Endodermal cell (in vitro differentiated cells): ENCODE measurements around the gene OTC. TPM values are rescaled to one million over a fixed set of nuclear protein-coding genes. Genes with fewer than 3 reads are reported as not detected.

Experiments used
- DNase-seq: peaks from one replicate; pipeline ENCODE4 v3.0.0-alpha.2; 2017
- H3K27ac ChIP-seq: 2 replicates; pipeline ENCODE4 v1.5.1; 2013; ENCODE audit warnings: mild to moderate bottlenecking, low read depth, low read length, moderate library complexity
- H3K27me3 ChIP-seq: 2 replicates; pipeline ENCODE4 v1.6.1; 2013; ENCODE audit warnings: mild to moderate bottlenecking, low read length, moderate library complexity; ENCODE audit not compliant: insufficient read depth, control insufficient read depth, poor library complexity, severe bottlenecking
- H3K36me3 ChIP-seq: 2 replicates; pipeline ENCODE4 v1.7.0; 2013; ENCODE audit warnings: mild to moderate bottlenecking, low read length, moderate library complexity; ENCODE audit not compliant: control insufficient read depth, insufficient read depth
- H3K4me1 ChIP-seq: one replicate; pipeline ENCODE4 v1.7.0; 2013; ENCODE audit warnings: low read length; ENCODE audit not compliant: control insufficient read depth, insufficient read depth
- H3K4me3 ChIP-seq: 2 replicates; pipeline ENCODE4 v1.5.1; 2013; ENCODE audit warnings: mild to moderate bottlenecking, low read length, moderate library complexity
- H3K9ac ChIP-seq: 2 replicates; pipeline ENCODE4 v1.6.1; 2013; ENCODE audit warnings: mild to moderate bottlenecking, low read length, moderate library complexity; ENCODE audit not compliant: poor library complexity, severe bottlenecking; ENCODE audit errors: extremely low read depth
- H3K9me3 ChIP-seq: 2 replicates; pipeline ENCODE4 v1.6.1; 2013; ENCODE audit warnings: mild to moderate bottlenecking, low read length, moderate library complexity; ENCODE audit not compliant: control insufficient read depth
- H3K27ac Mint-ChIP-seq: 2 replicates; pipeline ENCODE4 v1.8.0; 2020; ENCODE audit warnings: mixed read lengths
- H3K27me3 Mint-ChIP-seq: 2 replicates; pipeline ENCODE4 v1.8.0; 2021; ENCODE audit warnings: mild to moderate bottlenecking, mixed read lengths; ENCODE audit not compliant: insufficient read depth
- H3K36me3 Mint-ChIP-seq: 2 replicates; pipeline ENCODE4 v1.8.0; 2020; ENCODE audit warnings: low read depth, mixed read lengths
- H3K4me1 Mint-ChIP-seq: 2 replicates; pipeline ENCODE4 v1.8.0; 2020; ENCODE audit warnings: mixed read lengths
- H3K4me3 Mint-ChIP-seq: 2 replicates; pipeline ENCODE4 v1.8.0; 2020; ENCODE audit warnings: mild to moderate bottlenecking, moderate library complexity, mixed read lengths
- H3K9me3 Mint-ChIP-seq: 2 replicates; pipeline ENCODE4 v1.8.0; 2020; ENCODE audit warnings: mild to moderate bottlenecking, mixed read lengths
- WGBS, 2 experiments: methylation state at CpG; one replicate each; pipeline versions ENCODE4 v1.1.5 to v1.1.7; 2013; ENCODE audit warnings: missing lambda C conversion rate in 2 of 2, mixed read lengths in 1 of 2; ENCODE audit not compliant: insufficient coverage in 1 of 2, insufficient read length in 1 of 2; 5-methylcytosine and 5-hydroxymethylcytosine counted together
- total RNA-seq, 2 donors: library from RNA; stranded (reverse); fragmentation: NEBNext Ultra II Directional in 1 of 2; extraction: Animal tissue kit (Norgen Biotek cat#: 25700) in 1 of 2; gene quantifications; 2 replicates in 1 of 2; 3 replicates in 1 of 2; pipeline ENCODE4 v1.2.1, GENCODE V29; 2021
- TF ChIP-seq, protein P1 (sequence below): fragments of 200-600 bp; sonication (generic); conservative IDR thresholded peaks from 2 replicates; pipeline ENCODE4 v1.5.0; 2021; ENCODE audit warnings: antibody characterized with exemption, mild to moderate bottlenecking

Gene OTC
- total RNA-seq, 2 donors from 2014 or later = not detected

DNA sequence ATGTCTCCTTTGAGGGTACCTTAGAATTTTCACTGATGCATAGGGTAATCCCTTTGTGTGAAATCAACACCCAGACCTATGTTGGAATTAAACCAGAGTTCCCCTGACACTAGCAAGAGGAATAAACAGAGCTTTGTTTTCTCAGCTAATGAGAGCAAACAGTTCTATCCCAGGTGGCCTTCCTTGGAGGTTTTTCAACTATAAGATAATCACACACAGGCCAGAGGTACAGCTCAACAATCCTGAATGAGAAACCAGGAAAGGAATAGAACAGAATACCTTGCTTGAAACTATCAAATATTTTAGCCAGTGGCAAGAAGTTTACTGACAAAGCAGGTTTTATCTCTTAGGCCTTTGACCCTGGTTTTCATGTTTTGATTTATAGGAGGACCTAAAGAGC, 100.2 kb downstream of the OTC start:
- no peak overlapping the region for H3K4me3 ChIP-seq
- no peaks in the 10 kb centered on the region for H3K36me3 Mint-ChIP-seq
- DNase-seq = no peak
- peaks cover 5% of the 10 kb centered on the region for H3K4me1 Mint-ChIP-seq
- TF ChIP-seq, protein P1, sequence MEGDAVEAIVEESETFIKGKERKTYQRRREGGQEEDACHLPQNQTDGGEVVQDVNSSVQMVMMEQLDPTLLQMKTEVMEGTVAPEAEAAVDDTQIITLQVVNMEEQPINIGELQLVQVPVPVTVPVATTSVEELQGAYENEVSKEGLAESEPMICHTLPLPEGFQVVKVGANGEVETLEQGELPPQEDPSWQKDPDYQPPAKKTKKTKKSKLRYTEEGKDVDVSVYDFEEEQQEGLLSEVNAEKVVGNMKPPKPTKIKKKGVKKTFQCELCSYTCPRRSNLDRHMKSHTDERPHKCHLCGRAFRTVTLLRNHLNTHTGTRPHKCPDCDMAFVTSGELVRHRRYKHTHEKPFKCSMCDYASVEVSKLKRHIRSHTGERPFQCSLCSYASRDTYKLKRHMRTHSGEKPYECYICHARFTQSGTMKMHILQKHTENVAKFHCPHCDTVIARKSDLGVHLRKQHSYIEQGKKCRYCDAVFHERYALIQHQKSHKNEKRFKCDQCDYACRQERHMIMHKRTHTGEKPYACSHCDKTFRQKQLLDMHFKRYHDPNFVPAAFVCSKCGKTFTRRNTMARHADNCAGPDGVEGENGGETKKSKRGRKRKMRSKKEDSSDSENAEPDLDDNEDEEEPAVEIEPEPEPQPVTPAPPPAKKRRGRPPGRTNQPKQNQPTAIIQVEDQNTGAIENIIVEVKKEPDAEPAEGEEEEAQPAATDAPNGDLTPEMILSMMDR = no peak
- H3K36me3 ChIP-seq = no peaks in the 10 kb centered on the region
- no peak overlapping the region for H3K27ac Mint-ChIP-seq
- H3K4me3 Mint-ChIP-seq = no peak overlapping the region
- peaks cover 3% of the 10 kb centered on the region for H3K27me3 Mint-ChIP-seq
- H3K9ac ChIP-seq = no peak overlapping the region
- peaks cover 8% of the 10 kb centered on the region for H3K9me3 ChIP-seq
- H3K4me1 ChIP-seq = no peaks in the 10 kb centered on the region
- no peaks in the 10 kb centered on the region for H3K27me3 ChIP-seq
- H3K27ac ChIP-seq = no peak overlapping the region
- peaks cover 48% of the 10 kb centered on the region for H3K9me3 Mint-ChIP-seq

DNA sequence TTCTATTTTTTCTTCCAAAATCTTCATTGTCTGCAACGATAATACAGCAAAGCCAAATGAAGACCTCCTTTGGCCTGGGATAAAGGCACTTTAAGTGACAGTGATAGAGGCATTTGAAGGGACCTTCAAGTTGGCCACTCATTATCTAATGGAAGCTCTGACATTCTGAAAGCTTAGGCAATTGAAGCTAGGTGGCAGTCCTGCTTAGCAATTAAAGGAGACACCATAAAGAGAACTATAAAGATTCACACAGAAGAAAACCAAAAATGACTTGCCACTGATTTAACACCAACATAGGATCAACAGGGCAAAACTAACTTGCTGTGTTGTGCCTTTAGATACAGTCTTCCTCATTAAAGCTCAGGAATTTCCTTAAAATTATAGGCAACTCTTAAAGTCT, 105.7 kb downstream of the OTC start:
- peaks cover 19% of the 10 kb centered on the region for H3K9me3 ChIP-seq
- Mint-ChIP-seq H3K27ac (no peak overlapping the region), H3K4me3 (no peak overlapping the region), H3K27me3 (no peaks in the 10 kb centered on the region), H3K36me3 (no peaks in the 10 kb centered on the region), H3K9me3 (peaks cover 45% of the 10 kb centered on the region), H3K4me1 (peaks cover 4% of the 10 kb centered on the region)
- TF ChIP-seq, protein P1 = peak; percentile 51
- H3K4me3 ChIP-seq = no peak overlapping the region
- H3K27me3 ChIP-seq = no peaks in the 10 kb centered on the region
- H3K9ac ChIP-seq = no peak overlapping the region
- 73% methylated on average over 1 of the region's 1 CpG; no CpG with 5 or more reads in 1 of the 2 experiments for WGBS, 2 experiments
- no peak for DNase-seq
- H3K4me1 ChIP-seq = no peaks in the 10 kb centered on the region
- H3K36me3 ChIP-seq = no peaks in the 10 kb centered on the region
- H3K27ac ChIP-seq = no peak overlapping the region

DNA sequence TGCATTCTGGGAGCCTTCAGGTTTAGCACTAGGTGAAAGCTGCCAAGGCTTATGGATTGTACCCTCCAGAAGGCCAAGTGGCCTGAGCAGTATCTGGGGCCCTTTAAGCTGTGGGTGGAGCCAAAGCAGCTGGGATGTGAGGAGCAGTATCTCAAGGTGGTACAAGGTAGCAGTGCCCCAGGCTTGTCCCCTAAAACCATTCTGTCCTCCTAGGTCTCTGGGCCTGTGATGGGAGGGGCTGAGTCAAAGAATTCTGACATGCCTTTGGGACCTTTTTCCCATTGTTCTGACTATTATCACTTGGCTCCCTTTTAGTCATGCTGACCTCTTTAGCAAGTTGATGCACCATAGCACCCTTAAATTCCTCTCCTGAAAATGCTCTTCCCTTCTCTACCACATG, 109.9 kb downstream of the OTC start:
- H3K9ac ChIP-seq = no peak overlapping the region
- peaks cover 3% of the 10 kb centered on the region for H3K4me1 Mint-ChIP-seq
- peaks cover 12% of the 10 kb centered on the region for H3K9me3 ChIP-seq
- H3K36me3 Mint-ChIP-seq = no peaks in the 10 kb centered on the region
- TF ChIP-seq, protein P1 = no peak
- H3K4me3 ChIP-seq = no peak overlapping the region
- no peaks in the 10 kb centered on the region for H3K27me3 Mint-ChIP-seq
- no peak overlapping the region for H3K27ac ChIP-seq
- no peaks in the 10 kb centered on the region for H3K36me3 ChIP-seq
- DNase-seq = no peak
- peaks cover 48% of the 10 kb centered on the region for H3K9me3 Mint-ChIP-seq
- no peak overlapping the region for H3K27ac Mint-ChIP-seq
- no peaks in the 10 kb centered on the region for H3K27me3 ChIP-seq
- no peaks in the 10 kb centered on the region for H3K4me1 ChIP-seq
- H3K4me3 Mint-ChIP-seq = no peak overlapping the region
